Measurements from ENCODE around the gene ASXL2. TPM values are rescaled to one million over a fixed set of nuclear protein-coding genes. Genes with fewer than 3 reads are reported as not detected.
"Not testable (repeated sequence)": the region's sequence is repeated elsewhere in the genome, so short reads cannot be mapped to it uniquely, and the experiment has no call there.

Gene ASXL2
- total RNA-seq = 10 to 100 TPM; 56.1 to 62.0 TPM

GRCh38 chr2:25878361-25879132 is at the start of gene ASXL2:
Gene ASXL2 (minus strand): TSS chr2:25878487. CDS start chr2:25878222, 265 bp downstream.
- DNase-seq (peak; percentile 98), ATAC-seq (peak; percentile 90)
- CTCF ChIA-PET = interaction anchor here (0.6 to 3.0 kb wide), 18 partner anchors 9 to 624 kb away, joined by 3 to 16 read pairs (median 3); partner anchors contain the start of genes DTNB, KIF3C and RAB10
- H3K27me3 Mint-ChIP-seq = no peaks in the 10 kb centered on the region
- peak within 1 kb of the TSS; percentile 98 for H3K4me3 Mint-ChIP-seq
- H3K36me3 Mint-ChIP-seq = peaks cover 8% of the 10 kb centered on the region
- H3K9me3 Mint-ChIP-seq (ENCODE audit: low read depth) = no peaks in the 10 kb centered on the region
- H3K27ac Mint-ChIP-seq = peak within 1 kb of the TSS; percentile 98
- H3K4me1 Mint-ChIP-seq = peaks cover 41% of the 10 kb centered on the region

- H3K36me3 Mint-ChIP-seq = no peaks in the 10 kb centered on the region
- H3K27me3 Mint-ChIP-seq = peaks cover 5% of the 10 kb centered on the region
- ATAC-seq (no peak), DNase-seq (no peak)
- H3K27ac Mint-ChIP-seq = peak overlapping the region; percentile 35
- H3K9me3 Mint-ChIP-seq (ENCODE audit: low read depth) = no peaks in the 10 kb centered on the region
- peaks cover 12% of the 10 kb centered on the region for H3K4me1 Mint-ChIP-seq
- no peak overlapping the region for H3K4me3 Mint-ChIP-seq
- CTCF ChIA-PET = no interaction called here
These were observed 48.9 kb upstream of the ASXL2 start for GRCh38 chr2:25926984-25927756.

GRCh38 chr2:25922501-25922900 is 44.2 kb upstream of the ASXL2 start:
- CTCF ChIA-PET = no interaction called here
- peaks cover 9% of the 10 kb centered on the region for H3K4me1 Mint-ChIP-seq
- peaks cover 6% of the 10 kb centered on the region for H3K27me3 Mint-ChIP-seq

GRCh38 chr2:25920786-25921415 is 42.6 kb upstream of the ASXL2 start:
- no peak overlapping the region for H3K4me3 Mint-ChIP-seq
- CTCF ChIA-PET = interaction anchor here (1.0 kb wide), 1 partner anchor 30 kb away, joined by 3 read pairs; no protein-coding TSS in a partner anchor
- H3K36me3 Mint-ChIP-seq = no peaks in the 10 kb centered on the region
- no peak overlapping the region for H3K27ac Mint-ChIP-seq
- H3K27me3 Mint-ChIP-seq = peaks cover 6% of the 10 kb centered on the region
- no peak for DNase-seq
- peaks cover 9% of the 10 kb centered on the region for H3K4me1 Mint-ChIP-seq
- H3K9me3 Mint-ChIP-seq (ENCODE audit: low read depth) = no peaks in the 10 kb centered on the region
- ATAC-seq = no peak

More at GRCh38 chr2:25922501-25922900, 44.2 kb upstream of the ASXL2 start:
- Mint-ChIP-seq H3K9me3 (ENCODE audit: low read depth) (no peaks in the 10 kb centered on the region), H3K27ac (no peak overlapping the region), H3K4me3 (no peak overlapping the region), H3K36me3 (no peaks in the 10 kb centered on the region)
- ATAC-seq (no peak), DNase-seq (no peak)

GRCh38 chr2:25920336-25920735 is 42.0 kb upstream of the ASXL2 start:
- H3K4me3 Mint-ChIP-seq = no peak overlapping the region
- ATAC-seq (no peak), DNase-seq (no peak)
- peaks cover 6% of the 10 kb centered on the region for H3K27me3 Mint-ChIP-seq
- no peaks in the 10 kb centered on the region for H3K36me3 Mint-ChIP-seq
- H3K27ac Mint-ChIP-seq = no peak overlapping the region
- no peaks in the 10 kb centered on the region for H3K9me3 Mint-ChIP-seq (ENCODE audit: low read depth)
- H3K4me1 Mint-ChIP-seq = peaks cover 12% of the 10 kb centered on the region
- CTCF ChIA-PET = no interaction called here

- no peak for ATAC-seq
- H3K27ac Mint-ChIP-seq = no peak overlapping the region
- CTCF ChIA-PET = interaction anchor here (1.7 to 2.2 kb wide), 2 partner anchors 33 to 66 kb away, joined by 5 to 12 read pairs; no protein-coding TSS in a partner anchor
- no peaks in the 10 kb centered on the region for H3K36me3 Mint-ChIP-seq
- H3K9me3 Mint-ChIP-seq (ENCODE audit: low read depth) = no peaks in the 10 kb centered on the region
- peaks cover 6% of the 10 kb centered on the region for H3K27me3 Mint-ChIP-seq
- H3K4me3 Mint-ChIP-seq = no peak overlapping the region
- peaks cover 12% of the 10 kb centered on the region for H3K4me1 Mint-ChIP-seq
- no peak for DNase-seq
These were observed 39.5 kb upstream of the ASXL2 start for GRCh38 chr2:25917832-25918231.

GRCh38 chr2:25917411-25917810 is 39.1 kb upstream of the ASXL2 start:
- not testable (repeated sequence) for H3K36me3 Mint-ChIP-seq; ATAC-seq; H3K27ac Mint-ChIP-seq; DNase-seq; H3K4me3 Mint-ChIP-seq; H3K9me3 Mint-ChIP-seq (ENCODE audit: low read depth); H3K27me3 Mint-ChIP-seq
- CTCF ChIA-PET = interaction anchor here (1.7 to 2.2 kb wide), 2 partner anchors 33 to 65 kb away, joined by 5 to 12 read pairs; no protein-coding TSS in a partner anchor
- peaks cover 12% of the 10 kb centered on the region for H3K4me1 Mint-ChIP-seq

GRCh38 chr2:25915944-25916772 is 37.9 kb upstream of the ASXL2 start:
- H3K4me1 Mint-ChIP-seq = peaks cover 12% of the 10 kb centered on the region
- CTCF ChIA-PET = interaction anchor here (1.2 to 2.2 kb wide), 6 partner anchors 21 to 269 kb away, joined by 3 to 12 read pairs (median 4); partner anchors contain the start of gene ASXL2
- DNase-seq (peak; percentile 84), ATAC-seq (peak; percentile 58)
- not testable (repeated sequence) for H3K27me3 Mint-ChIP-seq; H3K36me3 Mint-ChIP-seq; H3K9me3 Mint-ChIP-seq (ENCODE audit: low read depth)
- H3K27ac Mint-ChIP-seq = peak overlapping the region; percentile 86
- H3K4me3 Mint-ChIP-seq = peak overlapping the region; percentile 71

- DNase-seq; H3K9me3 Mint-ChIP-seq (ENCODE audit: low read depth); ATAC-seq; H3K36me3 Mint-ChIP-seq; H3K4me3 Mint-ChIP-seq; H3K27ac Mint-ChIP-seq; H3K27me3 Mint-ChIP-seq: not testable (repeated sequence)
- peaks cover 12% of the 10 kb centered on the region for H3K4me1 Mint-ChIP-seq
- CTCF ChIA-PET = interaction anchor here (1.2 to 1.7 kb wide), 3 partner anchors 21 to 60 kb away, joined by 3 to 8 read pairs (median 3); partner anchors contain the start of gene ASXL2
These were observed 37.1 kb upstream of the ASXL2 start for GRCh38 chr2:25915411-25915810.

GRCh38 chr2:25913696-25913973 is 35.3 kb upstream of the ASXL2 start:
- H3K4me1 Mint-ChIP-seq = peaks cover 12% of the 10 kb centered on the region
- CTCF ChIA-PET; ATAC-seq; H3K27ac Mint-ChIP-seq; H3K27me3 Mint-ChIP-seq; DNase-seq; H3K4me3 Mint-ChIP-seq; H3K9me3 Mint-ChIP-seq (ENCODE audit: low read depth); H3K36me3 Mint-ChIP-seq: not testable (repeated sequence)

GRCh38 chr2:25912851-25913695 is 34.8 kb upstream of the ASXL2 start:
- DNase-seq = no peak
- ATAC-seq = no peak
- no peaks in the 10 kb centered on the region for H3K9me3 Mint-ChIP-seq (ENCODE audit: low read depth)
- no peak overlapping the region for H3K4me3 Mint-ChIP-seq
- CTCF ChIA-PET = interaction anchor here (0.5 kb wide), 1 partner anchor 58 kb away, joined by 3 read pairs; no protein-coding TSS in a partner anchor
- no peaks in the 10 kb centered on the region for H3K36me3 Mint-ChIP-seq
- H3K4me1 Mint-ChIP-seq = peaks cover 12% of the 10 kb centered on the region
- no peaks in the 10 kb centered on the region for H3K27me3 Mint-ChIP-seq
- H3K27ac Mint-ChIP-seq = no peak overlapping the region

- CTCF ChIA-PET; H3K27me3 Mint-ChIP-seq; DNase-seq; H3K27ac Mint-ChIP-seq; ATAC-seq; H3K4me3 Mint-ChIP-seq; H3K4me1 Mint-ChIP-seq; H3K36me3 Mint-ChIP-seq; H3K9me3 Mint-ChIP-seq (ENCODE audit: low read depth): not testable (repeated sequence)
These were observed 31.3 kb upstream of the ASXL2 start for GRCh38 chr2:25909574-25909973.
